Endothelial cell of umbilical vein (primary cell): Measurements from ENCODE around the gene SOCS7. TPM values are rescaled to one million over a fixed set of nuclear protein-coding genes. Genes with fewer than 3 reads are reported as not detected.

Source experiments
- BruUV-seq: library from RNA; stranded (reverse); fragments of 400-500 nt; replicated peaks from 2 replicates; lab custom pipeline; 2021; lab: Mats Ljungman, UMichigan
- CTCF ChIA-PET: fragments of 300-600, 350-600 bp; sonication (Branson Sonifier 250); formaldehyde crosslinking; loops from one replicate; lab custom pipeline; 2021; ENCODE audit warnings: antibody characterized with exemption, inconsistent platforms; lab: Charles Lee
- POLR2A ChIA-PET: fragments of 300-600, 350-600 bp; sonication (Branson Sonifier 250); formaldehyde crosslinking; loops from one replicate; lab custom pipeline; 2021; ENCODE audit warnings: antibody characterized with exemption, inconsistent platforms; lab: Charles Lee
- DNase-seq: peaks from one replicate; pipeline ENCODE4 v3.0.0-alpha.2; 2011; ENCODE audit warnings: low read depth, low spot score
- FAIRE-seq: peaks from 2 replicates; lab custom pipeline; 2011; peaks lifted over from hg19 to GRCh38; lab: Jason Lieb, UNC
- H2AFZ ChIP-seq: 2 replicates; pipeline ENCODE4 v1.6.0; 2012; ENCODE audit warnings: low read depth, low read length, control low read depth, inconsistent platforms
- H3K27ac ChIP-seq: 2 replicates; pipeline ENCODE4 v1.5.1; 2011; ENCODE audit warnings: low read depth, mild to moderate bottlenecking, control low read depth, low read length, moderate library complexity; ENCODE audit not compliant: insufficient read depth
- H3K27me3 ChIP-seq, 2 experiments: 2 replicates each; pipeline versions ENCODE4 v1.6.0 to v1.6.1; 2011; ENCODE audit warnings: low read length in 2 of 2, mixed read lengths in 1 of 2; ENCODE audit not compliant: control insufficient read depth in 2 of 2, insufficient read depth in 2 of 2
- H3K36me3 ChIP-seq, 2 experiments: 2 replicates in 1 of 2; 3 replicates in 1 of 2; pipeline ENCODE4 v1.5.1; 2011; ENCODE audit warnings: low read length in 2 of 2, mild to moderate bottlenecking in 1 of 2, moderate library complexity in 1 of 2; ENCODE audit not compliant: control insufficient read depth in 2 of 2, insufficient read depth in 2 of 2; ENCODE audit errors: extremely low read depth in 1 of 2
- H3K4me1 ChIP-seq: 3 replicates; pipeline ENCODE4 v1.5.1; 2011; ENCODE audit warnings: mild to moderate bottlenecking, low read length; ENCODE audit not compliant: control insufficient read depth, insufficient read depth; ENCODE audit errors: extremely low read depth
- H3K4me2 ChIP-seq: 2 replicates; pipeline ENCODE4 v1.6.1; 2011; ENCODE audit warnings: low read length, control low read depth, mixed read lengths; ENCODE audit not compliant: insufficient read depth
- H3K4me3 ChIP-seq, 3 experiments: fragments of 200-600 bp in 1 of 3; sonication (generic), shearing (Covaris generic) in 1 of 3; replicated peaks in 1 of 3; 2 replicates each; pipeline ENCODE4 v1.5.1; 2011 to 2016; ENCODE audit warnings: control low read depth in 3 of 3, low read length in 3 of 3, mild to moderate bottlenecking in 2 of 3, inconsistent platforms in 1 of 3, low read depth in 1 of 3, moderate library complexity in 1 of 3; ENCODE audit not compliant: insufficient read depth in 1 of 3
- H3K79me2 ChIP-seq: 2 replicates; pipeline ENCODE4 v1.6.0; 2012; ENCODE audit warnings: low read length, inconsistent platforms; ENCODE audit not compliant: control insufficient read depth, insufficient read depth
- H3K9ac ChIP-seq: replicated peaks from 2 replicates; pipeline ENCODE3; 2011; ENCODE audit warnings: low read length, control low read depth; ENCODE audit not compliant: insufficient read depth; ENCODE audit errors: extremely low read depth
- H3K9me1 ChIP-seq: replicated peaks from 3 replicates; pipeline ENCODE4 v1.6.0; 2011; ENCODE audit warnings: mild to moderate bottlenecking, low read length; ENCODE audit not compliant: control insufficient read depth, insufficient read depth; ENCODE audit errors: extremely low read depth
- H3K9me3 ChIP-seq: replicated peaks from 2 replicates; pipeline ENCODE4 v1.5.1; 2012; ENCODE audit warnings: low read length, inconsistent platforms; ENCODE audit not compliant: control insufficient read depth, insufficient read depth
- H4K20me1 ChIP-seq: replicated peaks from 2 replicates; pipeline ENCODE3; 2011; ENCODE audit warnings: mild to moderate bottlenecking, low read length; ENCODE audit not compliant: control insufficient read depth, insufficient read depth; ENCODE audit errors: extremely low read depth
- EZH2 ChIP-seq: IDR thresholded peaks from 2 replicates; pipeline ENCODE4 v1.6.1; 2012; ENCODE audit warnings: borderline replicate concordance, low read depth, mild to moderate bottlenecking, moderate library complexity, low read length, inconsistent platforms; ENCODE audit not compliant: severe bottlenecking
- FOS ChIP-seq: IDR thresholded peaks from 2 replicates; pipeline ENCODE4 v1.6.1; 2011; ENCODE audit warnings: mild to moderate bottlenecking, low read length, moderate library complexity, borderline replicate concordance; ENCODE audit not compliant: insufficient read depth
- GATA2 ChIP-seq: IDR thresholded peaks from 2 replicates; pipeline ENCODE4 v1.7.0; 2011; ENCODE audit warnings: low read depth, mild to moderate bottlenecking, moderate library complexity, mixed read lengths, low read length; ENCODE audit not compliant: insufficient read length, insufficient read depth
- JUN ChIP-seq: IDR thresholded peaks from 2 replicates; pipeline ENCODE4 v1.6.1; 2011; ENCODE audit warnings: borderline replicate concordance, low read depth; ENCODE audit not compliant: insufficient read length, insufficient read depth
- MYC ChIP-seq: IDR thresholded peaks from one replicate; pipeline ENCODE4 v1.6.1; 2011; ENCODE audit warnings: mild to moderate bottlenecking, low read depth, low read length
- POLR2A ChIP-seq: IDR thresholded peaks from 2 replicates; pipeline ENCODE4 v1.6.1; 2012; ENCODE audit warnings: low read depth, mild to moderate bottlenecking, control low read depth, low read length
- POLR2AphosphoS5 ChIP-seq: IDR thresholded peaks from 2 replicates; pipeline ENCODE4 v1.6.1; 2012; ENCODE audit warnings: low read depth, mild to moderate bottlenecking, control low read depth, low read length, moderate library complexity; ENCODE audit not compliant: insufficient read depth
- dilution Hi-C: fragments of 300-500 bp; cut with MboI; formaldehyde crosslinking; loops from one replicate; pipeline ENCODE4 v1.15.0; 2019; ENCODE audit warnings: low sequenced_read_pairs; ENCODE audit not compliant: extremely low pct_ligation_motif_present
- intact Hi-C: fragments of 100-400 bp; cut with micrococcal nuclease; formaldehyde crosslinking; loops from one replicate; pipeline ENCODE4 v1.10.0; 2022
- polyA plus RNA-seq, 4 experiments: library from polyadenylated mRNA; depleted of rRNA in 3 of 4; stranded (reverse) in 3 of 4; unstranded in 1 of 4; fragments of >200 nt; gene quantifications; 2 replicates each; pipeline versions ENCODE4 v1.2.1 to v1.2.3, GENCODE V29; 2011 to 2012; ENCODE audit warnings: missing spikeins in 1 of 4
- total RNA-seq: library from RNA; stranded (reverse); gene quantifications from 2 replicates; pipeline ENCODE4 v1.2.3, GENCODE V29; 2021
- TF ChIP-seq, protein P1 (sequence below): IDR thresholded peaks from 2 replicates; pipeline ENCODE4 v1.6.1; 2011; ENCODE audit not compliant: insufficient read depth, insufficient read length
- TF ChIP-seq, protein P2 (sequence below), 2 donors: IDR thresholded peaks; 1 replicate in 1 of 2; 2 replicates in 1 of 2; pipeline ENCODE4 v1.5.1; 2011; ENCODE audit warnings: low read length in 2 of 2, mild to moderate bottlenecking in 2 of 2, moderate library complexity in 2 of 2, control low read depth in 1 of 2, inconsistent platforms in 1 of 2, low read depth in 1 of 2; ENCODE audit not compliant: insufficient read depth in 1 of 2; ENCODE audit errors: extremely low read depth in 1 of 2

Gene SOCS7
- total and polyA plus RNA-seq, 2 donors (not counting 3 experiments of a cell fraction or from before 2014, with no cell fraction given): 5.9 to 10.4 TPM

DNA sequence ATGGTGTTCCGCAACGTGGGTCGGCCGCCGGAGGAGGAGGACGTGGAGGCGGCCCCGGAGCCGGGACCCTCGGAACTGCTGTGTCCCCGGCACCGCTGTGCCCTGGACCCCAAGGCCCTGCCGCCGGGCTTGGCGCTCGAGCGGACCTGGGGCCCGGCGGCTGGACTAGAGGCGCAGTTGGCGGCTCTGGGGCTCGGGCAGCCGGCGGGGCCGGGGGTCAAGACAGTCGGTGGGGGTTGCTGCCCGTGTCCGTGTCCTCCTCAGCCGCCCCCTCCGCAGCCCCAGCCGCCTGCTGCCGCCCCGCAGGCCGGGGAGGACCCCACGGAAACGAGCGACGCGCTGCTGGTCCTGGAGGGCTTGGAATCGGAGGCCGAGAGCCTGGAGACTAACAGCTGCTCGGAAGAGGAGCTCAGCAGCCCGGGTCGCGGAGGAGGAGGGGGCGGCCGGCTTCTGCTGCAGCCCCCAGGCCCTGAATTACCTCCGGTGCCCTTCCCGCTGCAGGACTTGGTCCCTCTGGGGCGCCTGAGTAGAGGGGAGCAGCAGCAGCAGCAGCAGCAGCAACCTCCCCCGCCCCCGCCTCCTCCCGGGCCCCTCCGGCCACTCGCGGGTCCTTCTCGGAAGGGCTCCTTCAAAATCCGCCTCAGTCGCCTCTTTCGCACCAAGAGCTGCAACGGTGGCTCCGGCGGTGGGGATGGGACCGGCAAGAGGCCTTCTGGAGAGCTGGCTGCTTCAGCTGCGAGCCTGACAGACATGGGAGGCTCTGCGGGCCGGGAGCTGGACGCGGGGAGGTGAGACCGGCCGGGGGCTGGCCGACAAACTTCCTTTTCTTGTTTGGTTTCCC, 821 bp downstream of the SOCS7 start:
- peak; percentile 44 for DNase-seq
- H3K27ac ChIP-seq: no peak overlapping the region
- H3K36me3 ChIP-seq: no peaks in the 10 kb centered on the region
- peaks cover 3% of the 10 kb centered on the region for H3K79me2 ChIP-seq
- no TSS peak for BruUV-seq
- dilution Hi-C loops (no loop called here), intact Hi-C loops (loop anchor here (5.0 kb wide), 1 partner anchor 140 kb away; no protein-coding TSS in a partner anchor)
- no peak for FAIRE-seq
- no peaks in the 10 kb centered on the region for H3K9me1 ChIP-seq
- H4K20me1 ChIP-seq: no peaks in the 10 kb centered on the region
- peak overlapping the region; percentile 91 for H3K4me2 ChIP-seq
- H3K4me1 ChIP-seq: peaks cover 8% of the 10 kb centered on the region
- H3K27me3 ChIP-seq: no peaks in the 10 kb centered on the region
- no peaks in the 10 kb centered on the region for H3K9me3 ChIP-seq
- peak overlapping the region; percentile 59 for H3K9ac ChIP-seq
- no peak for TF ChIP-seq MYC
- no peak for TF ChIP-seq JUN
- no peak for TF ChIP-seq FOS
- TF ChIP-seq, protein P1, sequence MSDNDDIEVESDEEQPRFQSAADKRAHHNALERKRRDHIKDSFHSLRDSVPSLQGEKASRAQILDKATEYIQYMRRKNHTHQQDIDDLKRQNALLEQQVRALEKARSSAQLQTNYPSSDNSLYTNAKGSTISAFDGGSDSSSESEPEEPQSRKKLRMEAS: no peak
- TF ChIP-seq EZH2: no peak
- TF ChIP-seq GATA2: no peak
- TF ChIP-seq, protein P2, sequence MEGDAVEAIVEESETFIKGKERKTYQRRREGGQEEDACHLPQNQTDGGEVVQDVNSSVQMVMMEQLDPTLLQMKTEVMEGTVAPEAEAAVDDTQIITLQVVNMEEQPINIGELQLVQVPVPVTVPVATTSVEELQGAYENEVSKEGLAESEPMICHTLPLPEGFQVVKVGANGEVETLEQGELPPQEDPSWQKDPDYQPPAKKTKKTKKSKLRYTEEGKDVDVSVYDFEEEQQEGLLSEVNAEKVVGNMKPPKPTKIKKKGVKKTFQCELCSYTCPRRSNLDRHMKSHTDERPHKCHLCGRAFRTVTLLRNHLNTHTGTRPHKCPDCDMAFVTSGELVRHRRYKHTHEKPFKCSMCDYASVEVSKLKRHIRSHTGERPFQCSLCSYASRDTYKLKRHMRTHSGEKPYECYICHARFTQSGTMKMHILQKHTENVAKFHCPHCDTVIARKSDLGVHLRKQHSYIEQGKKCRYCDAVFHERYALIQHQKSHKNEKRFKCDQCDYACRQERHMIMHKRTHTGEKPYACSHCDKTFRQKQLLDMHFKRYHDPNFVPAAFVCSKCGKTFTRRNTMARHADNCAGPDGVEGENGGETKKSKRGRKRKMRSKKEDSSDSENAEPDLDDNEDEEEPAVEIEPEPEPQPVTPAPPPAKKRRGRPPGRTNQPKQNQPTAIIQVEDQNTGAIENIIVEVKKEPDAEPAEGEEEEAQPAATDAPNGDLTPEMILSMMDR (IDR thresholded peaks at IDR 0.05; ENCODE audit: extremely low read depth in 1 of 2, insufficient read depth in 1 of 2, low read depth in 1 of 2, low read length in 2 of 2): no peak
- TF ChIP-seq POLR2A: no peak
- TF ChIP-seq POLR2AphosphoS5: no peak
- H3K4me3 ChIP-seq: peak overlapping the region; percentile 66 to 69 (median 69)
- POLR2A ChIA-PET: interaction anchor here (0.6 kb wide), 1 partner anchor 40 kb away, joined by 3 read pairs; no protein-coding TSS in a partner anchor
- CTCF ChIA-PET: interaction anchor here (1.0 to 4.7 kb wide), 12 partner anchors 10 to 317 kb away, joined by 3 to 57 read pairs (median 4); no protein-coding TSS in a partner anchor
- H2AFZ ChIP-seq: peak overlapping the region; percentile 34
